H9 (cell line): ENCODE results near the gene TSPAN9. TPM values are rescaled to one million over a fixed set of nuclear protein-coding genes. Genes with fewer than 3 reads are reported as not detected.

Experiments used
- DNase-seq: peaks from one replicate; pipeline ENCODE4 v3.0.0-alpha.2; 2017
- H2AFZ ChIP-seq: one replicate; pipeline ENCODE4 v1.6.1; 2013; ENCODE audit warnings: mild to moderate bottlenecking, low read length, control low read depth, moderate library complexity
- H2AK5ac ChIP-seq: 2 replicates; pipeline ENCODE4 v1.6.1; 2013; ENCODE audit warnings: low read length, control low read depth, mixed read lengths; ENCODE audit not compliant: insufficient read length
- H2BK120ac ChIP-seq: one replicate; pipeline ENCODE4 v1.6.1; 2013; ENCODE audit warnings: low read depth, mild to moderate bottlenecking, low read length, control low read depth, inconsistent platforms; ENCODE audit not compliant: poor library complexity, severe bottlenecking
- H2BK12ac ChIP-seq: 2 replicates; pipeline ENCODE4 v1.6.1; 2013; ENCODE audit warnings: low read length, control low read depth, mixed read lengths, low read depth; ENCODE audit not compliant: insufficient read length
- H2BK15ac ChIP-seq: 2 replicates; pipeline ENCODE4 v1.6.1; 2013; ENCODE audit warnings: low read depth, low read length, control low read depth
- H2BK20ac ChIP-seq: one replicate; pipeline ENCODE4 v1.6.1; 2013; ENCODE audit warnings: low read depth, mild to moderate bottlenecking, low read length, control low read depth, inconsistent platforms; ENCODE audit not compliant: poor library complexity, severe bottlenecking
- H2BK5ac ChIP-seq: 2 replicates; pipeline ENCODE4 v1.6.1; 2013; ENCODE audit warnings: low read length, control low read depth, mixed read lengths; ENCODE audit not compliant: insufficient read length
- H3K14ac ChIP-seq: 2 replicates; pipeline ENCODE4 v1.6.1; 2013; ENCODE audit warnings: low read length, control low read depth; ENCODE audit not compliant: insufficient read depth
- H3K18ac ChIP-seq: 2 replicates; pipeline ENCODE4 v1.6.1; 2013; ENCODE audit warnings: low read depth, mild to moderate bottlenecking, mixed read lengths, low read length, control low read depth; ENCODE audit not compliant: insufficient read length
- H3K23ac ChIP-seq: 2 replicates; pipeline ENCODE4 v1.6.1; 2013; ENCODE audit warnings: low read length, control low read depth, mixed read lengths, low read depth; ENCODE audit not compliant: insufficient read length
- H3K23me2 ChIP-seq: 2 replicates; pipeline ENCODE4 v1.6.1; 2013; ENCODE audit warnings: low read depth, mild to moderate bottlenecking, mixed read lengths, low read length, control low read depth; ENCODE audit not compliant: insufficient read length, poor library complexity, severe bottlenecking
- H3K27ac ChIP-seq: 2 replicates; pipeline ENCODE4 v1.5.1; 2013; ENCODE audit warnings: low read length, control low read depth, mixed read lengths, low read depth; ENCODE audit not compliant: insufficient read length
- H3K27me3 ChIP-seq: 2 replicates; pipeline ENCODE4 v1.6.1; 2013; ENCODE audit warnings: low read length, control low read depth, inconsistent platforms; ENCODE audit not compliant: insufficient read depth
- H3K4ac ChIP-seq: 2 replicates; pipeline ENCODE4 v1.6.1; 2013; ENCODE audit warnings: low read depth, mild to moderate bottlenecking, control low read depth, inconsistent platforms, low read length, moderate library complexity
- H3K4me1 ChIP-seq: 2 replicates; pipeline ENCODE4 v1.6.1; 2013; ENCODE audit warnings: low read length, control low read depth, inconsistent platforms; ENCODE audit not compliant: insufficient read depth
- H3K4me2 ChIP-seq: 2 replicates; pipeline ENCODE4 v1.6.1; 2013; ENCODE audit warnings: low read length, control low read depth, mixed read lengths; ENCODE audit not compliant: insufficient read length, insufficient read depth
- H3K56ac ChIP-seq: 2 replicates; pipeline ENCODE4 v1.6.1; 2013; ENCODE audit warnings: low read depth, mild to moderate bottlenecking, mixed read lengths, low read length, control low read depth; ENCODE audit not compliant: insufficient read length
- H3K79me1 ChIP-seq: 2 replicates; pipeline ENCODE4 v1.6.1; 2013; ENCODE audit warnings: low read depth, mild to moderate bottlenecking, moderate library complexity, low read length, control low read depth, inconsistent platforms; ENCODE audit not compliant: insufficient read depth, poor library complexity, severe bottlenecking
- H3K79me2 ChIP-seq: 2 replicates; pipeline ENCODE4 v1.6.1; 2013; ENCODE audit warnings: low read length, control low read depth, inconsistent platforms; ENCODE audit not compliant: insufficient read depth
- H3K9ac ChIP-seq: 2 replicates; pipeline ENCODE4 v1.6.1; 2013; ENCODE audit warnings: low read length, control low read depth, mixed read lengths; ENCODE audit not compliant: insufficient read length; ENCODE audit errors: extremely low read depth
- H3K9me3 ChIP-seq: one replicate; pipeline ENCODE4 v1.6.1; 2013; ENCODE audit warnings: low read depth, low read length, inconsistent platforms; ENCODE audit not compliant: control insufficient read depth
- H3T11ph ChIP-seq: one replicate; pipeline ENCODE4 v1.6.1; 2013; ENCODE audit warnings: mild to moderate bottlenecking, low read length, control low read depth, inconsistent platforms
- H4K20me1 ChIP-seq: one replicate; pipeline ENCODE4 v1.6.1; 2013; ENCODE audit not compliant: control insufficient read depth, insufficient read length, insufficient read depth
- H4K5ac ChIP-seq: 2 replicates; pipeline ENCODE4 v1.6.1; 2013; ENCODE audit warnings: low read depth, mild to moderate bottlenecking, mixed read lengths, low read length, control low read depth; ENCODE audit not compliant: insufficient read length
- H4K8ac ChIP-seq: replicated peaks from 2 replicates; pipeline ENCODE4 v1.6.1; 2013; ENCODE audit warnings: low read length, control low read depth, mixed read lengths, low read depth; ENCODE audit not compliant: insufficient read length
- H4K91ac ChIP-seq: 2 replicates; pipeline ENCODE4 v1.6.1; 2013; ENCODE audit warnings: low read depth, mild to moderate bottlenecking, moderate library complexity, mixed read lengths, low read length, control low read depth; ENCODE audit not compliant: insufficient read length
- H3K27ac Mint-ChIP-seq, 3 experiments: 2 replicates in 2 of 3; 3 replicates in 1 of 3; pipeline ENCODE4 v1.8.0; 2020 to 2021; ENCODE audit warnings: mixed read lengths in 3 of 3, mild to moderate bottlenecking in 1 of 3, moderate library complexity in 1 of 3
- H3K27me3 Mint-ChIP-seq: 2 replicates; pipeline ENCODE4 v1.8.0; 2021; ENCODE audit warnings: low read depth, mild to moderate bottlenecking, moderate library complexity, mixed read lengths
- H3K36me3 Mint-ChIP-seq, 3 experiments: 2 replicates in 2 of 3; 3 replicates in 1 of 3; pipeline ENCODE4 v1.8.0; 2020 to 2021; ENCODE audit warnings: low read depth in 3 of 3, mixed read lengths in 3 of 3; ENCODE audit not compliant: insufficient read depth in 1 of 3
- H3K4me1 Mint-ChIP-seq, 2 experiments: 2 replicates each; pipeline ENCODE4 v1.8.0; 2020; ENCODE audit warnings: mixed read lengths in 2 of 2
- H3K4me3 Mint-ChIP-seq, 2 experiments: 2 replicates in 1 of 2; 3 replicates in 1 of 2; pipeline ENCODE4 v1.8.0; 2020 to 2021; ENCODE audit warnings: mild to moderate bottlenecking in 2 of 2, mixed read lengths in 2 of 2, moderate library complexity in 1 of 2
- H3K9me3 Mint-ChIP-seq, 2 experiments: 2 replicates in 1 of 2; 3 replicates in 1 of 2; pipeline ENCODE4 v1.8.0; 2020; ENCODE audit warnings: mild to moderate bottlenecking in 2 of 2, mixed read lengths in 2 of 2, moderate library complexity in 1 of 2
- CTCF ChIP-seq: fragments of 200-600 bp; sonication (generic); conservative IDR thresholded peaks from 3 replicates; pipeline ENCODE4 v1.8.0; 2021; ENCODE audit warnings: antibody characterized with exemption, mild to moderate bottlenecking
- WGBS: extraction: QIAGEN DNeasy Blood & Tissue Kit; methylation state at CpG from one replicate; pipeline ENCODE4 v1.1.7; 2013; ENCODE audit warnings: missing lambda C conversion rate, low lambda C conversion rate, mixed read lengths; ENCODE audit not compliant: insufficient read length; ENCODE audit errors: extremely low coverage; 5-methylcytosine and 5-hydroxymethylcytosine counted together
- total RNA-seq: library from RNA; stranded (reverse); gene quantifications from 2 replicates; pipeline ENCODE4 v1.2.1, GENCODE V29; 2021

The TSPAN9 gene
- total RNA-seq, 1 experiment from 2014 or later, result 19.0 TPM

DNA sequence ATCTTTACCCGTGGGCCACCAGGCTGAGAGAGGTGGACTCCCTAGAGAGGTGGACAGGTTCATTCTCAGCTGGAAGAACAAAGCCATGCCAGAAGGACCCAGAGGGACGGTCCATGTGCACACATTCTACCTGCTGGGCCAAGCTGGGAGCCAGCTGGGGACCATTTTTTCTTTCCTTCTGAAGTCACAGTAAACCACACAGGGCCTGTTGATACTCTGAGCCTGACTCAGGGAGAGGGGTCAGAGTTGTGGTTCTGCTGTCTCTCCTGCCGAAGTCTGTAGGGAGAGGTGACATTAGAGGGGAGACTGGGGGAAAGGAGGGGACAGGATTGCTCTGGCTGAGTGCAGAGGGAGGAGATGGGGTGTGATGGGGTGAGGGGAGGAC, 148.6 kb downstream of the TSPAN9 start:
- peaks cover 3% of the 10 kb centered on the region; the same call in 1 of the 2 replicates for H3K4me1 ChIP-seq
- H3K56ac ChIP-seq, result no peak overlapping the region
- peaks cover 0 to 12% (median 8%) of the 10 kb centered on the region in 3 experiments; a peak in 6 of 7 replicates for H3K36me3 Mint-ChIP-seq
- no peaks in the 10 kb centered on the region for H3K9me3 ChIP-seq
- H4K8ac ChIP-seq, result no peak overlapping the region
- no peak overlapping the region for H3K27ac Mint-ChIP-seq
- H3K18ac ChIP-seq, result no peak overlapping the region
- H2BK120ac ChIP-seq, result no peak overlapping the region
- no peak overlapping the region for H4K91ac ChIP-seq
- TF ChIP-seq CTCF, result no peak
- no peak overlapping the region for H3K4me3 Mint-ChIP-seq
- H3K9me3 Mint-ChIP-seq, result peaks cover 0 to 6% of the 10 kb centered on the region in 2 experiments; a peak in 3 of 5 replicates
- no peak overlapping the region for H2BK15ac ChIP-seq
- H2BK12ac ChIP-seq, result no peak overlapping the region
- DNase-seq, result no peak
- no CpG with 5 or more reads among the region's 3 CpGs for WGBS
- H3K4me2 ChIP-seq, result no peak overlapping the region
- no peaks in the 10 kb centered on the region for H4K20me1 ChIP-seq
- no peak overlapping the region for H4K5ac ChIP-seq
- H3K9ac ChIP-seq, result no peak overlapping the region
- H3T11ph ChIP-seq, result no peak overlapping the region
- no peak overlapping the region for H3K23ac ChIP-seq
- no peaks in the 10 kb centered on the region for H3K23me2 ChIP-seq
- H2BK5ac ChIP-seq, result no peak overlapping the region
- H3K14ac ChIP-seq, result no peak overlapping the region
- no peak overlapping the region for H3K27ac ChIP-seq
- no peaks in the 10 kb centered on the region for H3K27me3 ChIP-seq
- H2AK5ac ChIP-seq, result no peak overlapping the region
- H2AFZ ChIP-seq, result no peak overlapping the region
- H2BK20ac ChIP-seq, result no peak overlapping the region
- H3K79me2 ChIP-seq, result no peaks in the 10 kb centered on the region
- peaks cover 22 to 32% of the 10 kb centered on the region in 2 experiments for H3K4me1 Mint-ChIP-seq
- no peaks in the 10 kb centered on the region; the same call in 1 of the 2 replicates for H3K27me3 Mint-ChIP-seq
- no peak overlapping the region for H3K4ac ChIP-seq
- no peaks in the 10 kb centered on the region for H3K79me1 ChIP-seq
